ENCODE results near the gene SLC38A5. TPM values are rescaled to one million over a fixed set of nuclear protein-coding genes. Genes with fewer than 3 reads are reported as not detected.
"Not testable (repeated sequence)": the region's sequence is repeated elsewhere in the genome, so short reads cannot be mapped to it uniquely, and the experiment has no call there.

SLC38A5 gene
- polyA plus RNA-seq: 10 to 100 TPM; 16.3 to 22.1 TPM

DNA sequence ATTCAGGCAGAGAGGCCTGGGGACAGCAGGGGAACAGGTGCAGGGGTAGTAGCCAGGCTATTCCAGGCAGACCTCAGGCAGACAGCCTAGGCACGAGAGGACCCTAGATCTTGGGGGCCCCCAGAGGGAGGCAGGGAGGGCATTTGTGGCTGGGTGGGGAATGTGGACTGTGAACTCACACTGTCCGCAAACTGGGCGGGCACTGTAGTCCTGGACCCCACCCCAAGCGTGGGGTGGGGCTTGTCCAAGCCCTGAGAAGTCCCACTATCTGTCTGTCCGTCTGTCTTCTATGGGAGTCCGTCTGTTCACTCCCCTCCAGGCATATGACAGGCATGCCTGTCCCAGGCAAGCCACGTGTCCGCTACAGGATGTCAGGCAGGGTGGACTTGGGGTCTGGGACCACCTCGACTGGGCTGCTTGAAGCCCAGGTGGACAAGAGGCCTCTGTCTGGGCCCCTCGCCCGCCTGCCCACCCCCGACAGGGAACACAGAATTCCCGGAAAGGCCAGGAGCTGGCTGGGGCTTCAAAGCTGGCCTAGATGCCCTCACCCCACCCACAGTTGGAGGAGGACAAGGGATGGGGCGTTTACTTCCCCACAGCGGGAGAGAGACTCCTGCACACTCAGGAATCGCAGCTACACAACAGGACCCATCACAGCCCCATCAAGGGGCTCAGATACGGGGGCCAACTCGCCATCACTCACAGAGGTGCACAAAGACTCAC is at the start of gene SLC38A5:
Gene SLC38A5 (minus strand): TSS at position 151 of the 723 bp plus-strand sequence. CDS start 2,336 bp downstream, outside the sequence.
- no peak within 1 kb of the TSS for H3K27ac ChIP-seq (ENCODE audit: low read depth in 2 of 2, low read length in 1 of 2)
- WGBS, 2 donors: 78 to 86% methylated on average over 18 of the region's 18 CpGs
- no peaks in the 10 kb centered on the region for H3K36me3 ChIP-seq (ENCODE audit: control insufficient read depth in 2 of 2, insufficient read depth in 2 of 2, low read length in 1 of 2)
- H3K4me1 ChIP-seq (ENCODE audit: control insufficient read depth in 2 of 2, insufficient read depth in 2 of 2, low read length in 1 of 2): no peaks in the 10 kb centered on the region
- peak within 1 kb of the TSS in 1 of 2 donors; percentile 0 for H3K4me3 ChIP-seq (ENCODE audit: low read depth in 1 of 2, low read length in 2 of 2)
- no peaks in the 10 kb centered on the region for H3K9me3 ChIP-seq (ENCODE audit: control insufficient read depth in 2 of 2, insufficient read depth in 1 of 2, low read depth in 1 of 2, low read length in 1 of 2)
- H3K27me3 ChIP-seq (ENCODE audit: control insufficient read depth in 1 of 2, insufficient read depth in 2 of 2, low read length in 2 of 2): no peaks in the 10 kb centered on the region

DNA sequence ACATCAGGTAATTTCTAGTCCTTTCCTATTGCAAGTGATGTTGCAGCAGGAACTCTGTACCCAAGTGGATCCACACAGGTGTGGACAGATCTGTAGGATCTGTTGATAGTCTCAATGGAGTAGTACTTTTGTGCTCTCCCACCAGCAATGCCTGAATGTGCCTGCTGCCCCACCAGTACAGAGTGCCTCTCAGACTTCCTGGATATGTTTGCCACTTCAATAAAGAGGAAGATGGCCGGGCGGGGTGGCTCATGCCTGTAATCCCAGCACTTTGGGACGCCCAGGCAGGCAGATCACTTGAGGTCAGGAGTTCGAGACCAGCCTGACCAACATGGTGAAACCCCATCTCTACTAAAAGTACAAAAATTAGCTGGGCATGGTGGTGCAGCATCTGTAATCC is 49.4 kb upstream of the SLC38A5 start:
- 81 to 84% methylated on average over 4 of the region's 4 CpGs for WGBS, 2 donors
- not testable (repeated sequence) for H3K4me3 ChIP-seq (ENCODE audit: low read depth in 1 of 2, low read length in 2 of 2); H3K4me1 ChIP-seq (ENCODE audit: control insufficient read depth in 2 of 2, insufficient read depth in 2 of 2, low read length in 1 of 2); H3K9me3 ChIP-seq (ENCODE audit: control insufficient read depth in 2 of 2, insufficient read depth in 1 of 2, low read depth in 1 of 2, low read length in 1 of 2); H3K36me3 ChIP-seq (ENCODE audit: control insufficient read depth in 2 of 2, insufficient read depth in 2 of 2, low read length in 1 of 2); H3K27me3 ChIP-seq (ENCODE audit: control insufficient read depth in 1 of 2, insufficient read depth in 2 of 2, low read length in 2 of 2); H3K27ac ChIP-seq (ENCODE audit: low read depth in 2 of 2, low read length in 1 of 2)

DNA sequence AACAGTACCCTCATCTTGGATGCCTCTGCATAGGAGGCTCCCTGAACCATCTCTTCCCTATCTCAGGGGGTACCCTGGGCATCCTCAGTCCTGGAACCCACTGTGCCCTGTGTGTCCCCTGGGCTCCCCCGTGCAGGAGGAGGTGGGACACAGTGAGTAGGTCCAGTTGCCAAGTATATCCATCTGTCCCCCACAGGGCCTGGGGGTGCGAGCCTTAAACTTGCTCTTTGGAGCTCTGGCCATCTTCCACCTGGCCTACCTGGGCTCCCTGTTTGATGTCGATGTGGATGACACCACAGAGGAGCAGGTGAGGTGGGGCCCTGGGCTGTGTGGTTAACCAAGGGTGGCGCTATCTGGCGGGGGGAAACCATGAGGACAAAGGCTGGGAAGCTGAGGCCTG is 46.9 kb upstream of the SLC38A5 start:
- H3K4me1 ChIP-seq (ENCODE audit: control insufficient read depth in 2 of 2, insufficient read depth in 2 of 2, low read length in 1 of 2): peaks cover 0 to 4% of the 10 kb centered on the region in 2 donors
- H3K36me3 ChIP-seq (ENCODE audit: control insufficient read depth in 2 of 2, insufficient read depth in 2 of 2, low read length in 1 of 2): peaks cover 0 to 1% of the 10 kb centered on the region in 2 donors
- peaks cover 0 to 5% of the 10 kb centered on the region in 2 donors for H3K9me3 ChIP-seq (ENCODE audit: control insufficient read depth in 2 of 2, insufficient read depth in 1 of 2, low read depth in 1 of 2, low read length in 1 of 2)
- no peaks in the 10 kb centered on the region for H3K27me3 ChIP-seq (ENCODE audit: control insufficient read depth in 1 of 2, insufficient read depth in 2 of 2, low read length in 2 of 2)
- WGBS, 2 donors: 76 to 79% methylated on average over 5 of the region's 5 CpGs
- H3K27ac ChIP-seq (ENCODE audit: low read depth in 2 of 2, low read length in 1 of 2): no peak overlapping the region
- no peak overlapping the region for H3K4me3 ChIP-seq (ENCODE audit: low read depth in 1 of 2, low read length in 2 of 2)

DNA sequence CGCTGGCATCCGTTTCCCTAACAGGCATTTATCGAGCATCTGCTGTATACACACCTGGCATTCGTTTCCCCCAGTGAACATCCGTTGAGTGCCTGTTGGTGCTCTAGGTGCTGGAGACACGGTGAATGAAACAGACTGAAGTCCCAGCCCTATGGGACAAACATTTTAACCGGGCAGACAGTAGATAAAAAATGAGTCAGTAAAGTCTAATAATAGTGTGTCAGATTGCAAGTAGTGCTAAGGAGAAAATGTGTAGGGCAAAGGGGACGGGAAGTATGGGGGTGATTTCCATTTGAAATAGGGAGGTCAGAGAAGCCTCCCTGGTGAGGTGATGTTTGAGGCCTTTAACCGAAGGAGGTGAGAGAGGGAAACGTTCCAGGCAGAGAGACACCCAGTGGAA is 46.2 kb upstream of the SLC38A5 start:
- Histone ChIP-seq H3K27ac (ENCODE audit: low read depth in 2 of 2, low read length in 1 of 2) (no peak overlapping the region), H3K9me3 (ENCODE audit: control insufficient read depth in 2 of 2, insufficient read depth in 1 of 2, low read depth in 1 of 2, low read length in 1 of 2) (no peaks in the 10 kb centered on the region), H3K4me3 (ENCODE audit: low read depth in 1 of 2, low read length in 2 of 2) (no peak overlapping the region), H3K36me3 (ENCODE audit: control insufficient read depth in 2 of 2, insufficient read depth in 2 of 2, low read length in 1 of 2) (peaks cover 0 to 1% of the 10 kb centered on the region in 2 donors), H3K4me1 (ENCODE audit: control insufficient read depth in 2 of 2, insufficient read depth in 2 of 2, low read length in 1 of 2) (peaks cover 0 to 4% of the 10 kb centered on the region in 2 donors), H3K27me3 (ENCODE audit: control insufficient read depth in 1 of 2, insufficient read depth in 2 of 2, low read length in 2 of 2) (no peaks in the 10 kb centered on the region)
- 83 to 87% methylated on average over 10 of the region's 10 CpGs for WGBS, 2 donors

DNA sequence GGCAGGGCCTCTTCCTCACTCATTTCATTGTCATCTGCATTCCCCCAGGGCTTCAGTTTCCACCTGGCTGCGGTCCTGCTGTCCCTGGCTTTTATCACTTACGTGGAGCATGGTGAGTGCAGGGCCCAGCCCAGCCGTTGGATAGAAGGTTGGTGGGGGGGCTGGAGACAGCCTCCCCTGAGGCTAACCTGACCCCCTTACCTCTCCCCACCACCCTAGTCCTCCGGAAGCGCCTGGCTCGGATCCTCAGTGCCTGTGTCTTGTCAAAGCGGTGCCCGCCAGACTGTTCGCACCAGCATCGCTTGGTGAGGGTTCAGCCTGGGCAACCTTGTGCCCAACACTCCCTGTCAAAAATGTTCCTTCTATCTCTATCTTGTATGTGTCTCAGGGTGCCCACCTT is 45.8 kb upstream of the SLC38A5 start:
- peaks cover 0 to 1% of the 10 kb centered on the region in 2 donors for H3K36me3 ChIP-seq (ENCODE audit: control insufficient read depth in 2 of 2, insufficient read depth in 2 of 2, low read length in 1 of 2)
- H3K4me1 ChIP-seq (ENCODE audit: control insufficient read depth in 2 of 2, insufficient read depth in 2 of 2, low read length in 1 of 2): peaks cover 0 to 4% of the 10 kb centered on the region in 2 donors
- WGBS, 2 donors: 87 to 89% methylated on average over 10 of the region's 10 CpGs
- H3K4me3 ChIP-seq (ENCODE audit: low read depth in 1 of 2, low read length in 2 of 2): no peak overlapping the region
- no peak overlapping the region for H3K27ac ChIP-seq (ENCODE audit: low read depth in 2 of 2, low read length in 1 of 2)
- H3K27me3 ChIP-seq (ENCODE audit: control insufficient read depth in 1 of 2, insufficient read depth in 2 of 2, low read length in 2 of 2): no peaks in the 10 kb centered on the region
- no peaks in the 10 kb centered on the region for H3K9me3 ChIP-seq (ENCODE audit: control insufficient read depth in 2 of 2, insufficient read depth in 1 of 2, low read depth in 1 of 2, low read length in 1 of 2)

DNA sequence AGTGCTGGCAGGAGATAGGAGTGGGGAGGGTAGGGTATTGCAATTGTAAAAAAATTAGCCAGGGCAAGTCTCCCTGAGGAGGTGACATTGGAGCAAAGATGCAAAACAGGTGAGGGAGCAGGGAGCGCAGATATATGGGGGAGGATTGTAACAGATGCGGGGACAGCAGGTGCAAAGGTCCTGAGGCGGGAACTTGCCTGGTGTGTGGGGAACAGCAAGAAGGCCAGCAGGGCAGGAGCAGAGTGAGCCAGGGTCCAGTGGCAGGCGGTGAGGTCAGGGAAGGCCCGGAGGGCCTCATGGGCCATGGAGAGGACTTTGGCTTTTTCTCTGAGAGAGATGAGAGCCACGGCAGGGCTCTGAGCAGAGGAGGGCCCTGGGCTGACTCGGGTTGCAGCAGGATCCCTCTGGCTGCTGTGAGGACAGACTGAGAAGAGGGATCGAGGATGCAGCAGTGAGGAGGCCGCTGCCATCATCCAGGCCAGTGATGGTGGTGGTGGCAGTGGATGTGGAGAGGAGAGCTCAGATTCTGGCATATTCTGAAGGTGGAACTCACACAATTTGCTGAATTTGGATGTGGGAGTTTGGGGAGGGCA is 44.9 kb upstream of the SLC38A5 start:
- 89 to 95% methylated on average over 9 of the region's 9 CpGs for WGBS, 2 donors
- H3K27ac ChIP-seq (ENCODE audit: low read depth in 2 of 2, low read length in 1 of 2): no peak overlapping the region
- H3K27me3 ChIP-seq (ENCODE audit: control insufficient read depth in 1 of 2, insufficient read depth in 2 of 2, low read length in 2 of 2): no peaks in the 10 kb centered on the region

DNA sequence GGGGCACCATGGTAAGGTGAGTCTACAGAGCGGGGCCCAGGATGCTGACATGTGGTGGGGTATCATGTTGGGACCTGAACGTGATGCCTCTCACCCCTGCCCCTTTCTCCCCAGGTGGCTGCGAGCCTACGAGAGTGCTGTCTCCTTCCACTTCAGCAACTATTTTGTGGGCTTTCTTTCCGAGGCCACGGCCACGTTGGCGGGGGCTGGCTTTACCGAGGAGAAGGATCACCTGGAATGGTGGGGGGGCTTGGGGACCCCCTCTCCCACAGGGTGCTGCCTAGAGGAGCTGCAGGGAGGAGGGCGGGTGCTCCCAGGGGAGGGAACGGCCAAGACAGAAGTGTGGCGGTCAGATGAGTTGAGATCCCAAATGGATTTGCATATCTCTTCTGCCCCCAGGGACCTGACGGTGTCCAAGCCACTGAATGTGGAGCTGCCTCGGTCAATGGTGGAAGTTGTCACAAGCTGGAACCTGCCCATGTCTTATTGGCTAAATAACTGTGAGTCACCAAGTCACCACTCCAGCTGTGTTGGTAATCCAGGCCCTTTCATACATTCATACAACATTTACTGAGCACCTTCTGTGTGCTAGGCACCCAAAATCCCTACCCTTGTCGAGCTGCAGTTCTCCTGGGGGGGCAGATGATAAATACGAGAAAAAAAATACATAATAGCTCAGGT is 44.2 kb upstream of the SLC38A5 start:
- Histone ChIP-seq H3K4me1 (ENCODE audit: control insufficient read depth in 2 of 2, insufficient read depth in 2 of 2, low read length in 1 of 2) (peaks cover 0 to 12% of the 10 kb centered on the region in 2 donors), H3K27ac (ENCODE audit: low read depth in 2 of 2, low read length in 1 of 2) (no peak overlapping the region), H3K4me3 (ENCODE audit: low read depth in 1 of 2, low read length in 2 of 2) (no peak overlapping the region), H3K36me3 (ENCODE audit: control insufficient read depth in 2 of 2, insufficient read depth in 2 of 2, low read length in 1 of 2) (peaks cover 0 to 1% of the 10 kb centered on the region in 2 donors), H3K9me3 (ENCODE audit: control insufficient read depth in 2 of 2, insufficient read depth in 1 of 2, low read depth in 1 of 2, low read length in 1 of 2) (no peaks in the 10 kb centered on the region), H3K27me3 (ENCODE audit: control insufficient read depth in 1 of 2, insufficient read depth in 2 of 2, low read length in 2 of 2) (no peaks in the 10 kb centered on the region)
- WGBS, 2 donors: 58 to 73% methylated on average over 16 of the region's 16 CpGs

More for the DNA sequence above, 44.9 kb upstream of the SLC38A5 start:
- Histone ChIP-seq H3K9me3 (ENCODE audit: control insufficient read depth in 2 of 2, insufficient read depth in 1 of 2, low read depth in 1 of 2, low read length in 1 of 2) (no peaks in the 10 kb centered on the region), H3K36me3 (ENCODE audit: control insufficient read depth in 2 of 2, insufficient read depth in 2 of 2, low read length in 1 of 2) (peaks cover 0 to 1% of the 10 kb centered on the region in 2 donors), H3K4me3 (ENCODE audit: low read depth in 1 of 2, low read length in 2 of 2) (no peak overlapping the region), H3K4me1 (ENCODE audit: control insufficient read depth in 2 of 2, insufficient read depth in 2 of 2, low read length in 1 of 2) (peaks cover 0 to 5% of the 10 kb centered on the region in 2 donors)

DNA sequence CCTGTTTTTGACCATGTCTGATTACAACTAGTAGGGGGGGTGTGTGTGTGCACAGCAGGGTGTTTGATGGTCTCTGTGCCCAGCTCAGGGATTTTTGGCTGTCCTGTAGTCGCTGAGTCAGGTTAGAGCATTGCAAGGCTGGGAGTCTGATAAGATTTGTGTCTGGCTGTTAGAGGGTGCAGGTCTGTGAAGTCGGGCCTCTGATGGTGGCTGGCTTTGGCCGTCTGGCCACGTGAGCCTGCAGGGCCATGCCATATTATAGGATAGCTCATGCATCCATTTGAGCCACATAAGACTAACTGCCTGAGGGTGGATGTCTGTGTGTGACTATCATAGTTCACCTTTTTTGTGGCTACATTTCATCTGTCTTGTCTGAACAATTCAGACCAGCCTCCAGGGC is 43.6 kb upstream of the SLC38A5 start:
- Histone ChIP-seq H3K9me3 (ENCODE audit: control insufficient read depth in 2 of 2, insufficient read depth in 1 of 2, low read depth in 1 of 2, low read length in 1 of 2) (no peaks in the 10 kb centered on the region), H3K4me3 (ENCODE audit: low read depth in 1 of 2, low read length in 2 of 2) (no peak overlapping the region), H3K27ac (ENCODE audit: low read depth in 2 of 2, low read length in 1 of 2) (no peak overlapping the region), H3K36me3 (ENCODE audit: control insufficient read depth in 2 of 2, insufficient read depth in 2 of 2, low read length in 1 of 2) (peaks cover 0 to 1% of the 10 kb centered on the region in 2 donors), H3K4me1 (ENCODE audit: control insufficient read depth in 2 of 2, insufficient read depth in 2 of 2, low read length in 1 of 2) (peaks cover 0 to 13% of the 10 kb centered on the region in 2 donors), H3K27me3 (ENCODE audit: control insufficient read depth in 1 of 2, insufficient read depth in 2 of 2, low read length in 2 of 2) (no peaks in the 10 kb centered on the region)
- WGBS, 2 donors: 79 to 89% methylated on average over 4 of the region's 4 CpGs

DNA sequence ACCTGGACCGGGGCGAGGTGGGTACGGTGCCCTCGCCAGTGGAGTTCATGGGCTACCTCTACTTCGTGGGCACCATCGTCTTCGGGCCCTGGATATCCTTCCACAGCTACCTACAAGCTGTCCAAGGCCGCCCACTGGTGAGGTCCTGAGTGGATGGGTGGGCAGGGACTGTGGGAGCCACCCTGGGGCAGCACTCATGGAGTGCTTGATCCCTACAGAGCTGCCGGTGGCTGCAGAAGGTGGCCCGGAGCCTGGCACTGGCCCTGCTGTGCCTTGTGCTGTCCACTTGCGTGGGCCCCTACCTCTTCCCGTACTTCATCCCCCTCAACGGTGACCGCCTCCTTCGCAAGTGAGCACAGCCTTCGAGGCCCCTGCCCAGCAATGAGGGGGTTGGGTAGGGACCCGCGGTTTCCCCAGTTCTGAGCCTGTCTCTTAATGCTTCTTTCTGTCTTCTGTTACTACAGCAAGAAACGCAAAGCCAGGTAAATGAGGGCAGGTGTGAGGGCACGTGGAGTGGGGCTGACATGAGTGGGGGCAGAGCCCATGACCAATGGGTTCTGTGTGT is 42.4 kb upstream of the SLC38A5 start:
- H3K9me3 ChIP-seq (ENCODE audit: control insufficient read depth in 2 of 2, insufficient read depth in 1 of 2, low read depth in 1 of 2, low read length in 1 of 2): no peaks in the 10 kb centered on the region
- no peak overlapping the region for H3K4me3 ChIP-seq (ENCODE audit: low read depth in 1 of 2, low read length in 2 of 2)
- H3K27ac ChIP-seq (ENCODE audit: low read depth in 2 of 2, low read length in 1 of 2): no peak overlapping the region
- WGBS, 2 donors: 84 to 95% methylated on average over 20 of the region's 20 CpGs
- peaks cover 0 to 1% of the 10 kb centered on the region in 2 donors for H3K36me3 ChIP-seq (ENCODE audit: control insufficient read depth in 2 of 2, insufficient read depth in 2 of 2, low read length in 1 of 2)
- H3K27me3 ChIP-seq (ENCODE audit: control insufficient read depth in 1 of 2, insufficient read depth in 2 of 2, low read length in 2 of 2): no peaks in the 10 kb centered on the region
- H3K4me1 ChIP-seq (ENCODE audit: control insufficient read depth in 2 of 2, insufficient read depth in 2 of 2, low read length in 1 of 2): peaks cover 0 to 13% of the 10 kb centered on the region in 2 donors

Measured in esophagus (tissue), 2 donors.